GM18511 (cell line): ENCODE measurements around the gene COPS9.

Experiments used
- ATAC-seq: cut with Tn5 transposase; IDR thresholded peaks from one replicate; pipeline ENCODE4 v1.9.1; 2021; ENCODE audit warnings: mild to moderate bottlenecking, moderate library complexity; ENCODE audit not compliant: unreplicated experiment

COPS9 gene

DNA sequence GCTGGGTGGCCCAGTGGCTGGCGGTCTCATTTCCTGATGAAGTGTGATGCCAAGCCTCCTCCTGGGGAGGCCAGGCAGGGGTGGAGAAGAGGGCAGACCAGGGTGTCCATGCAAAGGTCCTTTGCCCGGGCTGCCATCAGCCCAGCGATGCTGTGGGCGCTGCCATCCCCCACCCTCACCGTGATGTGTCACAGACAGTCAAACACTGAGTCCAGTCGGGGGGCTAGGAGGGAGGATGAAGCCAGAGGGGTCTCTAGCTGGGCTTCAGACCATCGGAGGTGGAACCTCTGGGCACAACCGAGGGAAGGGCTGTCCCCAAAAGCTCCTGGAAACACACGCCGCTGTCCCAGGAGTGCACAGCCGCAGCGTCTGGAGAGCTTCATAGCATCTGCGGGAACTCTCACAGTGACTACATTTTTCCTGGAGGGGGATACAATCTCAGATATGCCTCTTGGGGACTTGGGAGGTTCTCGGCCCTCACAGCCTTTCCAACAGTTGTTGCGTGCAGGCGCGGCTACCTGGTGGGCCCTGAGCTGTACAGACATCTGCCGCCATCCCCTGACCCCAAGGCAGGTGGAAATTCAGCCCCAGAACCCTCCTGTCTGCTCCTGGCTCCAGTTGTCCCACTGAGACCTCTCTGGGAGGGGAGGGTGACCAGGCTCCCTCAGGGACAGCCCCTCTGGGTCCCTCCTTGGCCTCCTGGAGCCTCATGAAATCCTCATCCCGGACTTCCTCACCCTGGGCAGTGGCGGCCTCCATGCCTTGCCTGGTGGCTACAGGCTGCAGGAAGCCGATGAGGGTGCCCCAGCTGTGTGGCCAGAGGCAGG, 30.9 kb upstream of the COPS9 start:
- no peak for ATAC-seq

DNA sequence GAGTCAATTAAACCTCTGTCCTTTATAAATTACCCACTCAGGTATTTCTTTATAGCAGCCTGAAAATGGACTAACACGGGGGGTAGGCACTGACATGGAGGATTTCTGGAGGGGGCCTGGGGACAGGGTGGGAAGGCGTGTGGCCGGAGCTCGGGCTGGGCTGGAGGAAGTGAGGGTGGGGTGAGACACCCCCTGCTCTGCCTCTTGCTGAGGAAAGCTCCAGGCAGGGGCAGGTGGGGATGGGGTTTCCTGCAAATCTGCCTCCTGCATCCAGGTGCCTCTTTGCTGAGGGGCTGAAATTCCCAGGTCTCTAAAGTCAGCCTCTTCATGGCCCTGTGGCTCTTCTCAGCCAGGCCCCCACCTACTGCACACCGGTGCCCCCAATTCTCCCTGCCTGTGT, 30.1 kb upstream of the COPS9 start:
- no peak for ATAC-seq

DNA sequence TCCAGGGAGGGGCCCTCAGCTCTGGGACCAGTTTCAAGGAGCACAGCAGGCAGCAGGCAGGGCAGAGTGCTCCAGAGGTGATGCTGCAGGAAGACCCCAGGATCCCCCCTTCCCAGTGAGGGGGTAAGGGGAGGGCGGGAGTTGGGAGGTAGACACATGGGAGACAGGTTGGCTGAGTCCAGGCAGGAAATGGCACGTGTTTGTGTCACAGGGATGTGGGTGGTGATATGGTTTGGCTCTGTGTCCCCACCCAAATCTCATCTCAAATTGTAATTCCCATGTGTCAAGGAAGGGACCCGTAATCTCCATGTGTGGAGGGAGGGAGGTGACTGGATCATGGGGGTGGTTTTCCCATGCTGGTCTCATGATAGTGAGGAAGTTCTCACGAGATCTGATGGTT, 29.6 kb upstream of the COPS9 start:
- no peak for ATAC-seq

DNA sequence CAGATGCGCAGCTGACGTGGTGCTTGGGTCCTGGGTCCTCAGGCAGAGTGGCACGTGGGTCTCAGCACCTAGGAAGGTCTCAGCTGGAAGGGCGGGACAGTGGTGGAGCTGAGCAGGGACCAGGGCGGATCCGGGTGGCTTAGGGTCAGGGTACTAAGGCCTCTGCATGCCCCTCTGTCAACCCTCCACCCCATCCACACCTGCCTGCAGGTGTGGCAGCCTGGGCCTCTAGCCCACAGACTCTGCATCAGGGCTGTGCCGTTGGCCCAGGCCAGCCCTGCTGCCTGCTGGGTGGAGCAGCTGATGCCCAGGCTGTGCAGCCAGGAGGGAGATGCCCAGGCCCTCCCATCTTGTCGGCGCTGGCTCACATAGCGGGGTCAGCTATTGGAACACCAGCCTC, 28.9 kb upstream of the COPS9 start:
- ATAC-seq = no peak

DNA sequence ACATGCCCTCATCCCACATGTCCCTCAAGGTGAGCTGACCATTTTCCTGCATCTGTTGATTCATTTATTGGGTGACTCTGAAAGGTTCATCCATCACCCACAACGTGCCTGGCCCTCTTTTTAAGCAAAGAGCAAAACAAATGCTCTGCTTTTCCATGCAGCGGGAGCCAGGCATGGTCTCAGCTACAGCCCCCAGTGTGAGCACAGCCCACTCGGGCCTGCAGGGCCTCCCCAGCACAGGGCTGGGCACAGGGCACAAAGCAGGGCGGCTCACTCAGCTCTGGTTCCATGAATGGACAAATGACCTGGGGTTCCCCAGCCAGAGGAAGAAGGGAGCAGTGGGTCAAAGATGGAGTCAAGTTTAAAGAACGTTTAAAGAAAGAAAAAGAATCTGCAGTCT, 28.5 kb upstream of the COPS9 start:
- no peak for ATAC-seq

DNA sequence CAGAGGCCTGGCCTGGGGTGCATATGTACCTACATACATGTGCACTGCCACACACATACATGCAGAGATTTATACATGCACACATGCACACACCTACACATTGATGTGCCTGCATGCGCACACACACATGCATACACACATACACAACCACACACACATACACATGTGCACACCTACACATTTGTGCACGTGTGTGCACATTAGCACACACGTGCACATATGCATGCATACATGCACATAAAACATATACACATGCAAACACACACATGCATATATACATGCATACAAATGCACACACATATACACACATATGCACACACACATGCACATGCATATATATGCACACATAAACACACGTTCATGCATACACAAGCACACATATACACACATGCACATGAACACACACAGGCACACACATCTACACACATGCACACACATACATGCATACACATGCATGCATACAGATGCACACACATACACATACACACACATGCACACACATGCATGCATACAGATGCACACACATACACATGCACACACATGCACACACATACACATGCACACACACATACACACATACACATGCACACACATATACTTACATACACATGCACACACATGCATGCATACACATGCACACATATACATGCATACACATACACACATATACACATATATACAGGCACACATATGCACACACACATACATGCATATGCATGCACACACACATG, 27.9 kb upstream of the COPS9 start:
- no peak for ATAC-seq

DNA sequence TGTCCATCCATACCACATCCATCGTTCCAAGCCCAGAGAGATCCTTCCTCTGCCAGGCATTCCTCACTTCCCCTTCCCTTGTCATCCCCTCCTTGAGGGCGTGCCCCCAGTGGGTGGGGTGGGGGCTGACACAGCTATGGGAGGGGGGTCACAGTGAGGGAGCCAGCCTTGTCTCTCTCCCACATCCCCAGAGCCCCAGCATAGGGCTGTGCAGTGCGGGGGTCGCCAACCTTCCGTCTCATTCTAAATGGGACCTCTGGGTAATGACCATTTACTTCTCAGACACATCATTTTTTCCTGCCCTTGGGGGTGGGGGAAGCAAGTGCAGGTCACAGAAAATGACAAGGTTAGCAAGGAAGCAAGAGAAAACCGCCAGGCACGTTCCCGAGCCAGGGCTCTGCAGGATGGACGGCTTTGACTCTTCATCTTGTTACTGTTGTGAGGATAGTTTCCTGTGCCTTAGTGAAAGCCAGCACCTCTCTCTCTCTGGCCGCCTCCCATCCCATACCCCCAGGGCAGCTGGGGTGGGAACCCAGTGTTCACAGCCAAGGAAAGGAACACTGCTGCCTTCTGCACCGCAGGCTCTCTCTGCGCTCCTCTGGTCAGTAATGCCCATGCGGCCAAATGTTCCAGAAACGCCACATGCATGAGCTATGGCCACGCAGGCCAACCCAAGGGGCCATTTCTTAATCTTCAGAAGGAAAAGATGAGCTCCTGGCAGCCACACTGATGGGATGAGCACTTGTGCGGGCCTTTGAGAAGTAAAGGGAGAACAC, 27.0 kb upstream of the COPS9 start:
- ATAC-seq = no peak

DNA sequence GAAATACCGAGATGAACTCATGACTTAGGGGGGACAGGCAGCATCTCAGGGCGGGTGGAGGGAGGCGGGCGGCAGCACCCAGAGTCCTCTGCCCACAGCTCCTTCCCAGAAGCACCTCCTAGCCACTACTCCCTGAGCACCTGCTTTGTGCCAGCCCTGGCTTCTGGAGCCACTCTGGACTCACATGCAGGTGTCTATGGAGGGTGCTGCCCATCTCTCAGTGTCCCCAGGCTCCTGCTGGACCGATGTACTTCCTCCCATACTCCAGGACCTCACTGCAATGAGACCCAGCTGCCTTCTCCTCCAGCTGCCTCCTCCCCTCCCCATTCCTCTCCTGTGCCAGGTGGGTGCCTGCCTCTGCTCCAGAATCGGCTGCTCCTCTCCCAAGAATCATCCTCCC, 26.4 kb upstream of the COPS9 start:
- no peak for ATAC-seq

DNA sequence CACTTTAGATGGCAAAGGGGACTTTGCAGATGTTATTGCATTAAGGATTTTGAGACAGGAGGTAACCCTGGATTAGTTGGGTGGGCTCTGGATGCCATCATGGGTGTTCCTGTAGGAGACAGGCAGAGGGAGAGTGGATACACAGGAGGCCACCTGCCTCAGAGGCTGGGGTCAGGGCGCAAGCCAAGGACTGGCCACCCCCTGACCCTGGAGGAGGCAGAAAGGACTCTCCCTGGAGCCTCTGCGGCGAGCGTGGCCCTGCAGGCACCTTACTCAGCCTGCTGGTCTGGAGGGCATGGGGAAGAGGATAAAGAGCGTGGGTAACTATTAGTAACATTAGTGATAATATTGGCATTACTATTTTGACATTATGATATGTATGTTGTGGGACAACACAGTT, 25.9 kb upstream of the COPS9 start:
- no peak for ATAC-seq

DNA sequence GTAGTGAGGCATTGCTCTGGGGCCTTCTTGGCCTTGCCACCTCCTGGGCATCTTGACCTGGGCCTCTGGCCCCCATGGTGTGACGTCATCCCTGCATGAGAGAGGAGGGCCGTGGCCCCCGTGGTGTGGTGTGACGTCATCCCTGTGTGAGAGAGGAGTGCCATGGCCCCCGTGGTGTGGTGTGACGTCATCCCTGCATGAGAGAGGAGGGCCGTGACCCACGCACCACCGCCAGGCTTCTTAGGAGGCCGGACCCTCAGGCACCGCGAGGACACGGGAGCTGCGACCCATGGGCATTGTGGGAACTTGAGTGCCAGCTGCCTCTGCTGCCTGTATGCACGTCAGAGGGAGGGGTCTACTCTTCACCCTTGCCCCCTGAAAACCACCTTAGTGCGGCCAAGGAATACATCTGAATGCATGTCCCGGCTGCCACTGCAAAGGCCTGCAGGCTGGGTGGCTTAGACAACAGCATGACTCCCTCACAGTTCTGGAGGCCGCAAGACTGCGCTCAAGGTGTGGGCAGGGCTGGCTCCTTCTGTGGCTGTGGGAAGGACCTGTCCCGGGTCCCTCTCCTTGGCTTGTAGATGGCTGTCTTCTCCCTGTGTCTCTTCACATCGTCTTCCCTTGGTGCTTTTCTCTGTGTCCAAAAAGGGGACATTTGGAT, 25.1 kb upstream of the COPS9 start:
- no peak for ATAC-seq

DNA sequence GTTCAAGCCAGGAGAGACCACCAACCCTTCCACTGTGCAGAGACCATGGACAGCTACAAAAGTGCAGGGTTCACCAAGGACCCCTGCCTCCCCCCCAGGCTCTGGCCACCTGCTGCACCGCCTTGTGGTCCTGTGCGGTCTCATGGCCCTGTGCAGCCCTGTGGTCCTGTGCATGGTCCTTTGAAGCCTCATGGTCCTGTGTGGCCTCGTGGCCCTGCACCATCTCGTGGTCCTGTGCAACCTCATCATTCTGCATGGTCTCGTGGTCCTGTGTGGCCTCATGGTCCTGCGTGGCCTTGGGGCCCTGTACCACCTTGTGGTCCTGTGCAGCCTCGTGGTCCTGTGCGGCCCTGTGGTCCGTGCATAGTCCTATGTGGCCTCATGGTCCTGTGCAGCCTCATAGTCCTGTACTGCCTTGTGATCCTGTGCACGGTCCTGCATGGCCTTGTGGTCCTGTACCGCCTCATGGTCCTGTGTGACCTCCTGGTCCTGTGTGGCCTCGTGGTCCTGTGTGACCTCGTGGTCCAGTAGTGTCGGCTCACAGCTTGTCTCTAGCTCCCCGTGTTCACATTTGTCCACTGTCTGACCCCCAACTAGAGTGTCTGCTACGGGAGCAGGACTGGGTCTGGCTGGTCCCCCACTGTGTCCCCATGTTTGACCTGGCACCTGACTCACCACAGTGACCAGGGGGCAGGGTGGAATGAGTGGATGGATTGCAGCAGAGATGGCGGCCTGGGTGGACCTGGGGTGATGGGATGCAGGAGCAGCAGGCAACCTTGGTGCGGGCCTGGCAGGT, 24.4 kb upstream of the COPS9 start:
- no peak for ATAC-seq

DNA sequence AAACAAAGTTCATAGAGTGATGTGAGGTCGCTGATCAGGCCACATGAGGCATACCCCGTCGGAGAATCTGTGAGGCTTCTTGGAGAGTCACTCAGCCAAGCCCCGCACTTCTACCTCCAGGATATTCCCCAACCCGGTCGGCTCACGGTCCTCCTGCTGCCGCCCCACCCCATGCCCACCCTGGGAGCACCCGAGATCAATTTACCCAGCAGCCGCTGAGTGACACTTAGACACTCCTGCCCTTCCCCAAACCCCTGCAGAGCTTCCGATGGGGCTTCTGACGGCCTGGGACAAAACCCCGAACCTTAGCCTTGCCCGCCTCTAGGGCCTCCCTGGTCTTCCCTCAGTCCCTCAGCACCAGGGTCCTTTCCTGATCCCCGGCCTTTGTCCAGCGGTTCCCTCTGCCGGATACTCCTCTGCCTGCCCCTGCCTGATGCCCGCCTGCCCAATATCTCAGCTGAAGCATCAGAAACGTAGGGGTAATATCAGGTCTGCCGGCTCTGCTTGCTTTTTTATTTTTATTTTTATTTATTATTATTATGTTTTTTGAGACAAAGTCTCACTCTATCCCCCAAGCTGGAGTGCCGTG, 23.2 kb upstream of the COPS9 start:
- no peak for ATAC-seq

DNA sequence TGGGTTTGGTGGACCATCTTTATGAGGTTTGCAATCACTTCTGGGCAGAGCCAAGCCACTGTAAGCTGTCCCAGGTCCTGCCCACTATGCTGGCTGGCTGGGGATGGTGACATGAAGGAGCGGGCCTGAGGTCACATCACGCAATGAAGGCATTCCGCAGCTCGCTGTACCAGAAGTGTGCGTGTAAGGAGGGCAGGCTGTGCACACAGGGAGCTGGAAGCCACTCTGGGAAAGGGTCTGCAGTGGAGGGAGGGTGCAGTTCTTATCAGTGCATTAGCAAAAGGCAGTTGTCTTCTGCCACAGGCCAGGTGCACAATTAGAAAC, 21.0 kb upstream of the COPS9 start:
- ATAC-seq = no peak

DNA sequence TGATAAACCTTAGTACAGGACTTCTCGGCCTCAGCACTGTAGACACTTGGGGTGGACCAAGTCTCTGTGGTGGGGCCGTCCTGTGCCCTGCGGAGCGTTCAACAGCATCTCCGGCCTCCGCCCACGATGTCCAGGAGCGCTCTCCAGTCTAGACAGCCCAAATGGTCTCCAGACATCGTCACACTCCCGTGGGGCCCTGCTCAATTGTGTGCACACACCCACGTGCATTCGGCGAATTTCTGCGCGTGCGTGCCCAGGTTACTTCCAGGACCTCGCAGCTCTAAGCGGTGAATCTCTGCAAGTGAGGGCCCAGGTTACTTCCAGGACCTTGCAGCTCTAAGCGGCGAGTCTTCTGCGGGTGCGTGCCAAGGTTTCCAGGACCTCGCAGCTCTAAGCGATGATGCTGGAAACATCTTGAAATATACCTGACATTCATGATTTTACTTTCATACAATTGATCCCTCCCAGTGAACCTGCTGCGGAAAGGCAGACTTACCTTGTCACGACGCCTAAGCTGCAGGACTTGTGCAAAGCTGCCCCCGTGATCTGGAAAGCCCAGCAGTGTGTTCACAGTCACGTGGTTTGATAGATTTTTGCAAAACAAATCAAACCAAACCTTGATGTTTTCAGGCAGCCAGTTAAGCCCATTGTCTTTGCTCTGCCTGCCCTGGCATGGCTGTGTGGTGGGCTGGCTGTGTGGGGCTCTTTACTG, 20.5 kb upstream of the COPS9 start:
- ATAC-seq = no peak

DNA sequence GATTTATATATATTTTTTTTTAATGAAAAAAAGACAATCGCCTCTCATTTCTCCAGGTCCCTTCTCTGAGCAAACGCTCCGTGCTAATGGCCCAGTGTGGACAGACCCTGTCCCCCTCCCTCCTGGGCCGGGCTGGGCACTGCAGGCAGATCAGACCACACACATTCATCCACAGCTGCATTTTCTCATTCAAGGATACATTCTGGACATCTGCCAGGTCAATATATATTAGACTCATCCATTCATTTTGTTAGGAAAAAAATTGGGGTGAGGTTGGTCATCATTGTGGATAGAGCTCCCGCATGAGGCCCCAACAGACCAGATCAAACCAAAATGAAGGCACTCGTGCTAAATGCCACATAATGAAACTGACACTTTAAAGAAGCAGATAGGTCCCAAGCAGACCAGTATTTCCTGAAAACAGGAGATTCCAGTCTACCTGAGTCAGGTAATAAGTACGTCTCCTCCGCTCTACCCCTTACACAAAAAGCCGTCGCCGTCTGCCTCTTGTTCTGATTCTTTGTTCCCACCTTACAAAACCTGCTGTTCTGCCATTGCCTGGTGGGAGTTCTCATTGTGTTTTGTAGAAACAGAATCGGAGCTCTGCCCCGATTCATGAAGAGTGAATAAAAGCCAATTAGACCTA, 19.8 kb upstream of the COPS9 start:
- ATAC-seq = no peak

DNA sequence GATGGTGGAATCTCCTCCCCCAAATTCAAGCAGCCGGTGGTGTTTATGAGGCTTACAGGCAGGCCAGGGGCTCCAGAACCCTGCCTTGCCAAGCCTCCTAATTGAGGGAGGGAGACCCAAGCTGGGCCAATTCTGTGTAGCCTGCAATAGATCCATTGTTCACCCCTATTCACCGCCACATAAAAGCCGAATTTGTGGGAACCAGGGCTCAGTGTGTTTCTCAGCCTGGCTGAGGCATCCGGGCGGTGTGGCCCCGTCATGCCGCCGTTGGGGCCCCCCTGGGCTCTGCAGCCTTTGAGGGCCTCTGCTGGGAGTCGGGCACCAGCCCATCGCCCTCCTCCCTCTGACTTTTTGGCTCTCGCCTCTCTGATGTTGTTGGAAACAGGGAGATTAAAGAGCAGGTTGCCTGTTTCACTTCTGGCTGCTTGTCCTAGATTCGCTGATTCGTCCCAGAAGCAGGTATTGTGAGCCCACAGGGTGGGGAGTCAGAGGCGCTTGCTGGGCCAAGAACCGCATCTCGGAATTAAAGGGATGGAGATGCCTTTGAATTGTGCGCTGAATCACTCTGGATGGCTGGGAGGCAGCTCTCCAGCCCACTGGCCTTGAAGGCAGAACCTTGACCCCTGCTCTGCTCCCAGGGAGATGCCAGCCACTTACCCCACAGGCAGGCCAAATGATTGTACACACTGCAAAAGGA, 19.1 kb upstream of the COPS9 start:
- no peak for ATAC-seq

DNA sequence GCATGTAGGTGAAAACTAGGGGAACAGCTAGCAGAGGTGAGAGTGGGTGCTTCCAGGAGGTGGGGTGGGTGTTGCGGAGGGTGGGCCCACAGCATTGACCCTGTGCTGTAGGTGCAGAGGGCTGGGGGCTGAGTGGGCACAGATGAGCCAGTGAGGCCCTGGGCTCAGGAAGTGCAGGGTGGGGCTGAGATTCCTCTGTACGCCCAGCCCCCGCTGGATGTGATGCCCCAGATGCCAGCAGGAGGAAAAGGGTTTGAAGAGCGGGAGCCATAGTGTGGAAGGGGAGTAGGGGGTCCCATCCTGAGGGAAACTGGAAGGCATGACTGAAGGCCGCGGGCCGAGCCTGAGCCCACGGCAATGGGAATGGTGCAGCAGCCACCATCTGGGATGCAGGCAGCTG, 18.5 kb upstream of the COPS9 start:
- ATAC-seq = no peak

DNA sequence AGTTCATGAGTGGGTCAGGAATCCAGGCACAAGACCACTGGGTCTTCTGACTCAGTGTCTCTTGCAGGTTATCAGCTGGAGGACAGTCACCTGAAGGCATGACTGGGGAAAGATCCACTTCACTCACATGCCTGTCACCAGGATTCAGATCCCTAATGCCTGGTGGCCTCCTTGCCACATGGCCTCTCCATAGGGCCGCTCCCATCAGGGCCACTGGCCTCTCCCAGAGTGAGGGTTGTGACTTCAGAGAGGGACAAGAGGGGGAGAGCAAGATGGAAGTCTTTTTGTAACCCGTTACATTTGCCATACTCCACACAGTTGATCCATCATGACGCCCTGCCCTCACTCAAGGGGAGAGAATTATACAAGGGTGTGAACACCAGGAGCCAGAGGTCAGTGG, 17.3 kb upstream of the COPS9 start:
- ATAC-seq = no peak
